Fibroblast of lung (primary cell): ENCODE measurements around the gene LRRC55. TPM values are rescaled to one million over a fixed set of nuclear protein-coding genes. Genes with fewer than 3 reads are reported as not detected.

Experiments used
- DNase-seq, 2 donors: peaks; one replicate each; pipeline versions ENCODE4 v3.0.0 to v3.0.0-alpha.2; 2010; ENCODE audit warnings: low read depth in 2 of 2
- H2AFZ ChIP-seq: 2 replicates; pipeline ENCODE4 v1.5.1; 2012; ENCODE audit warnings: low read length, control low read depth, inconsistent platforms
- H3K27ac ChIP-seq: 2 replicates; pipeline ENCODE4 v1.5.1; 2011; ENCODE audit warnings: low read length, control low read depth; ENCODE audit not compliant: insufficient read depth
- H3K27me3 ChIP-seq: 2 replicates; pipeline ENCODE4 v1.5.1; 2011; ENCODE audit warnings: mild to moderate bottlenecking, low read length; ENCODE audit not compliant: control insufficient read depth, insufficient read depth
- H3K36me3 ChIP-seq: 2 replicates; pipeline ENCODE4 v1.5.1; 2011; ENCODE audit warnings: low read length; ENCODE audit not compliant: control insufficient read depth, insufficient read depth
- H3K4me1 ChIP-seq: 2 replicates; pipeline ENCODE4 v1.5.1; 2011; ENCODE audit warnings: low read length; ENCODE audit not compliant: control insufficient read depth, insufficient read depth; ENCODE audit errors: extremely low read depth
- H3K4me2 ChIP-seq: 2 replicates; pipeline ENCODE4 v1.5.1; 2011; ENCODE audit warnings: low read length, control low read depth; ENCODE audit not compliant: insufficient read depth; ENCODE audit errors: extremely low read depth
- H3K4me3 ChIP-seq, 4 experiments: fragments of 200-600 bp in 1 of 4; sonication (generic) in 1 of 4; replicated peaks in 1 of 4; 2 replicates each; pipeline ENCODE4 v1.5.1; 2011 to 2016; ENCODE audit warnings: low read length in 4 of 4, low read depth in 3 of 4, mild to moderate bottlenecking in 3 of 4, control low read depth in 2 of 4, inconsistent platforms in 1 of 4, mixed read lengths in 1 of 4; ENCODE audit not compliant: insufficient read depth in 1 of 4; ENCODE audit errors: control extremely low read depth in 1 of 4
- H3K79me2 ChIP-seq: 2 replicates; pipeline ENCODE4 v1.5.1; 2012; ENCODE audit warnings: mild to moderate bottlenecking, low read length, inconsistent platforms; ENCODE audit not compliant: control insufficient read depth, insufficient read depth
- H3K9ac ChIP-seq: 2 replicates; pipeline ENCODE4 v1.5.1; 2011; ENCODE audit warnings: mild to moderate bottlenecking, low read length, control low read depth; ENCODE audit not compliant: insufficient read depth
- H3K9me3 ChIP-seq: 2 replicates; pipeline ENCODE4 v1.5.1; 2012; ENCODE audit warnings: low read depth, low read length; ENCODE audit not compliant: control insufficient read depth, insufficient read depth
- H4K20me1 ChIP-seq: 2 replicates; pipeline ENCODE4 v1.5.1; 2011; ENCODE audit warnings: low read length; ENCODE audit not compliant: control insufficient read depth, insufficient read depth; ENCODE audit errors: extremely low read depth
- CTCF ChIP-seq, 2 donors: IDR thresholded peaks in 1 of 2; conservative IDR thresholded peaks in 1 of 2; 1 replicate in 1 of 2; 2 replicates in 1 of 2; pipeline ENCODE4 v1.5.1; 2011 to 2012; ENCODE audit warnings: low read length in 2 of 2, control low read depth in 1 of 2, inconsistent platforms in 1 of 2, low read depth in 1 of 2, mild to moderate bottlenecking in 1 of 2
- EZH2 ChIP-seq: IDR thresholded peaks from 2 replicates; pipeline ENCODE4 v1.5.1; 2012; ENCODE audit warnings: low read length, control low read depth, mild to moderate bottlenecking; ENCODE audit errors: missing control alignments
- polyA plus RNA-seq, 2 donors: library from polyadenylated mRNA; depleted of rRNA in 1 of 2; stranded (reverse) in 1 of 2; unstranded in 1 of 2; fragments of >200 nt; gene quantifications; 2 replicates each; pipeline ENCODE4 v1.2.1, GENCODE V29; 2011 to 2012; ENCODE audit warnings: missing spikeins in 1 of 2
- total RNA-seq: library from RNA; depleted of rRNA; stranded (reverse); fragments of >200 nt; gene quantifications from 2 replicates; pipeline ENCODE4 v1.2.1, GENCODE V29; 2014

The LRRC55 gene
- total and polyA plus RNA-seq, 2 donors (not counting 1 experiment from before 2014, with no cell fraction given), result not detected

- no peaks in the 10 kb centered on the region for H3K79me2 ChIP-seq
- TF ChIP-seq EZH2 (no peak), CTCF (conservative IDR thresholded peaks at IDR 0.05 in 1 of 2, IDR thresholded peaks at IDR 0.05 in 1 of 2; ENCODE audit: low read depth in 1 of 2, low read length in 2 of 2) (no peak)
- no peak overlapping the region for H3K4me3 ChIP-seq
- no peaks in the 10 kb centered on the region for H3K9me3 ChIP-seq
- H3K4me1 ChIP-seq, result no peaks in the 10 kb centered on the region
- H3K27ac ChIP-seq, result no peak overlapping the region
- no peaks in the 10 kb centered on the region for H4K20me1 ChIP-seq
- H3K4me2 ChIP-seq, result no peak overlapping the region
- no peaks in the 10 kb centered on the region for H3K36me3 ChIP-seq
- peaks cover 3% of the 10 kb centered on the region for H3K27me3 ChIP-seq
- no peak overlapping the region for H3K9ac ChIP-seq
- DNase-seq, result no peak
- no peak overlapping the region for H2AFZ ChIP-seq
These were observed 58.3 kb downstream of the LRRC55 start for GRCh38 chr11:57240007-57240406.

- Histone ChIP-seq H4K20me1 (no peaks in the 10 kb centered on the region), H3K27ac (no peak overlapping the region), H3K9ac (no peak overlapping the region), H2AFZ (no peak overlapping the region), H3K9me3 (no peaks in the 10 kb centered on the region), H3K79me2 (no peaks in the 10 kb centered on the region), H3K4me1 (no peaks in the 10 kb centered on the region), H3K4me2 (no peak overlapping the region), H3K27me3 (peaks cover 3% of the 10 kb centered on the region), H3K36me3 (no peaks in the 10 kb centered on the region), H3K4me3 (no peak overlapping the region)
- TF ChIP-seq EZH2 (no peak), CTCF (conservative IDR thresholded peaks at IDR 0.05 in 1 of 2, IDR thresholded peaks at IDR 0.05 in 1 of 2; ENCODE audit: low read depth in 1 of 2, low read length in 2 of 2) (no peak)
- DNase-seq, result no peak
These were observed 59.0 kb downstream of the LRRC55 start for GRCh38 chr11:57240757-57241156.

Other genes with a start within 250 kb of the LRRC55 start
- not detected in 2 replicates for gene OR5AK2, start 193.0 kb upstream of the LRRC55 start, total RNA-seq
- gene OR5AK2, start 193.0 kb upstream of the LRRC55 start, polyA plus RNA-seq, result not detected in 2 replicates
- not detected in 2 replicates for gene APLNR, start 55.3 kb downstream of the LRRC55 start, total RNA-seq
- gene APLNR, start 55.3 kb downstream of the LRRC55 start, polyA plus RNA-seq, result not detected in 2 replicates
- 88.3 and 111 TPM in 2 replicates for gene TNKS1BP1, start 143.0 kb downstream of the LRRC55 start, total RNA-seq
- 70.2 and 70.4 TPM in 2 replicates for gene TNKS1BP1, start 143.0 kb downstream of the LRRC55 start, polyA plus RNA-seq
- 52.7 and 55.0 TPM in 2 replicates for gene SSRP1, start 153.9 kb downstream of the LRRC55 start, total RNA-seq
- 94.1 and 173 TPM in 2 replicates for gene SSRP1, start 153.9 kb downstream of the LRRC55 start, polyA plus RNA-seq
- not detected in 2 replicates for gene P2RX3, start 156.4 kb downstream of the LRRC55 start, total RNA-seq
- not detected in 2 replicates for gene P2RX3, start 156.4 kb downstream of the LRRC55 start, polyA plus RNA-seq
- not detected in 2 replicates for gene PRG3, start 199.2 kb downstream of the LRRC55 start, total RNA-seq
- not detected in 2 replicates for gene PRG3, start 199.2 kb downstream of the LRRC55 start, polyA plus RNA-seq
- gene PRG2, start 208.7 kb downstream of the LRRC55 start, total RNA-seq, result not detected in 2 replicates
- gene PRG2, start 208.7 kb downstream of the LRRC55 start, polyA plus RNA-seq, result not detected in 2 replicates
- gene SLC43A3, start 245.2 kb downstream of the LRRC55 start, total RNA-seq, result 41.5 and 61.6 TPM in 2 replicates
- gene SLC43A3, start 245.2 kb downstream of the LRRC55 start, polyA plus RNA-seq, result 34.8 and 67.6 TPM in 2 replicates